Fibroblast of lung (primary cell): ENCODE results near the gene NTPCR. TPM values are rescaled to one million over a fixed set of nuclear protein-coding genes. Genes with fewer than 3 reads are reported as not detected.

Experiments used
- DNase-seq, 2 donors: peaks; one replicate each; pipeline versions ENCODE4 v3.0.0 to v3.0.0-alpha.2; 2010; ENCODE audit warnings: low read depth in 2 of 2
- H2AFZ ChIP-seq: 2 replicates; pipeline ENCODE4 v1.5.1; 2012; ENCODE audit warnings: low read length, control low read depth, inconsistent platforms
- H3K27ac ChIP-seq: 2 replicates; pipeline ENCODE4 v1.5.1; 2011; ENCODE audit warnings: low read length, control low read depth; ENCODE audit not compliant: insufficient read depth
- H3K27me3 ChIP-seq: 2 replicates; pipeline ENCODE4 v1.5.1; 2011; ENCODE audit warnings: mild to moderate bottlenecking, low read length; ENCODE audit not compliant: control insufficient read depth, insufficient read depth
- H3K36me3 ChIP-seq: 2 replicates; pipeline ENCODE4 v1.5.1; 2011; ENCODE audit warnings: low read length; ENCODE audit not compliant: control insufficient read depth, insufficient read depth
- H3K4me1 ChIP-seq: 2 replicates; pipeline ENCODE4 v1.5.1; 2011; ENCODE audit warnings: low read length; ENCODE audit not compliant: control insufficient read depth, insufficient read depth; ENCODE audit errors: extremely low read depth
- H3K4me2 ChIP-seq: 2 replicates; pipeline ENCODE4 v1.5.1; 2011; ENCODE audit warnings: low read length, control low read depth; ENCODE audit not compliant: insufficient read depth; ENCODE audit errors: extremely low read depth
- H3K4me3 ChIP-seq, 4 experiments: fragments of 200-600 bp in 1 of 4; sonication (generic) in 1 of 4; replicated peaks in 1 of 4; 2 replicates each; pipeline ENCODE4 v1.5.1; 2011 to 2016; ENCODE audit warnings: low read length in 4 of 4, low read depth in 3 of 4, mild to moderate bottlenecking in 3 of 4, control low read depth in 2 of 4, inconsistent platforms in 1 of 4, mixed read lengths in 1 of 4; ENCODE audit not compliant: insufficient read depth in 1 of 4; ENCODE audit errors: control extremely low read depth in 1 of 4
- H3K79me2 ChIP-seq: 2 replicates; pipeline ENCODE4 v1.5.1; 2012; ENCODE audit warnings: mild to moderate bottlenecking, low read length, inconsistent platforms; ENCODE audit not compliant: control insufficient read depth, insufficient read depth
- H3K9ac ChIP-seq: 2 replicates; pipeline ENCODE4 v1.5.1; 2011; ENCODE audit warnings: mild to moderate bottlenecking, low read length, control low read depth; ENCODE audit not compliant: insufficient read depth
- H3K9me3 ChIP-seq: 2 replicates; pipeline ENCODE4 v1.5.1; 2012; ENCODE audit warnings: low read depth, low read length; ENCODE audit not compliant: control insufficient read depth, insufficient read depth
- H4K20me1 ChIP-seq: 2 replicates; pipeline ENCODE4 v1.5.1; 2011; ENCODE audit warnings: low read length; ENCODE audit not compliant: control insufficient read depth, insufficient read depth; ENCODE audit errors: extremely low read depth
- EZH2 ChIP-seq: IDR thresholded peaks from 2 replicates; pipeline ENCODE4 v1.5.1; 2012; ENCODE audit warnings: low read length, control low read depth, mild to moderate bottlenecking; ENCODE audit errors: missing control alignments
- polyA plus RNA-seq, 2 donors: library from polyadenylated mRNA; depleted of rRNA in 1 of 2; stranded (reverse) in 1 of 2; unstranded in 1 of 2; fragments of >200 nt; gene quantifications; 2 replicates each; pipeline ENCODE4 v1.2.1, GENCODE V29; 2011 to 2012; ENCODE audit warnings: missing spikeins in 1 of 2
- total RNA-seq: library from RNA; depleted of rRNA; stranded (reverse); fragments of >200 nt; gene quantifications from 2 replicates; pipeline ENCODE4 v1.2.1, GENCODE V29; 2014
- TF ChIP-seq, protein P1 (sequence below), 2 donors: IDR thresholded peaks in 1 of 2; conservative IDR thresholded peaks in 1 of 2; 1 replicate in 1 of 2; 2 replicates in 1 of 2; pipeline ENCODE4 v1.5.1; 2011 to 2012; ENCODE audit warnings: low read length in 2 of 2, control low read depth in 1 of 2, inconsistent platforms in 1 of 2, low read depth in 1 of 2, mild to moderate bottlenecking in 1 of 2

Gene NTPCR
- total and polyA plus RNA-seq, 2 donors (not counting 1 experiment from before 2014, with no cell fraction given): 23.0 to 27.9 TPM

DNA sequence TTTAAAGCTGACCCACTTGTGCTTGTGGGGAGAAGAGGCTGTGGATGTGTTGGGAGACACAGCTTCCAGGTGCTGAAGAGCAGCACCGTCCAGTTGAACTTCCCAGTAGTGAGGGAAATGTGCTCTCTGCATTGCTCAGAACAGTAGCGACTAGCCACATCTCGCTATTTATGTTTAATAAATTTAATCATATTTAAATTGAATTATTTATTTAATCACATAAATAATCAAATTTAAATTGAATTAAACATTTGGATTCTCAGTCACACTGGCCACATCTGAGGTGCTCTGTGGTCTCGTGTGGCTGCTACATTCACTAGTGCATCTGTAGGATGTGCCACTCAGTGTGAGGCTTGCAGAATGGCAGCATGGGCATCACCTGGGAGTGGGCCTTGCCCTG, 20.1 kb downstream of the NTPCR start:
- Histone ChIP-seq H3K9ac (no peak overlapping the region), H3K4me1 (no peaks in the 10 kb centered on the region), H3K36me3 (peaks cover 2% of the 10 kb centered on the region)

DNA sequence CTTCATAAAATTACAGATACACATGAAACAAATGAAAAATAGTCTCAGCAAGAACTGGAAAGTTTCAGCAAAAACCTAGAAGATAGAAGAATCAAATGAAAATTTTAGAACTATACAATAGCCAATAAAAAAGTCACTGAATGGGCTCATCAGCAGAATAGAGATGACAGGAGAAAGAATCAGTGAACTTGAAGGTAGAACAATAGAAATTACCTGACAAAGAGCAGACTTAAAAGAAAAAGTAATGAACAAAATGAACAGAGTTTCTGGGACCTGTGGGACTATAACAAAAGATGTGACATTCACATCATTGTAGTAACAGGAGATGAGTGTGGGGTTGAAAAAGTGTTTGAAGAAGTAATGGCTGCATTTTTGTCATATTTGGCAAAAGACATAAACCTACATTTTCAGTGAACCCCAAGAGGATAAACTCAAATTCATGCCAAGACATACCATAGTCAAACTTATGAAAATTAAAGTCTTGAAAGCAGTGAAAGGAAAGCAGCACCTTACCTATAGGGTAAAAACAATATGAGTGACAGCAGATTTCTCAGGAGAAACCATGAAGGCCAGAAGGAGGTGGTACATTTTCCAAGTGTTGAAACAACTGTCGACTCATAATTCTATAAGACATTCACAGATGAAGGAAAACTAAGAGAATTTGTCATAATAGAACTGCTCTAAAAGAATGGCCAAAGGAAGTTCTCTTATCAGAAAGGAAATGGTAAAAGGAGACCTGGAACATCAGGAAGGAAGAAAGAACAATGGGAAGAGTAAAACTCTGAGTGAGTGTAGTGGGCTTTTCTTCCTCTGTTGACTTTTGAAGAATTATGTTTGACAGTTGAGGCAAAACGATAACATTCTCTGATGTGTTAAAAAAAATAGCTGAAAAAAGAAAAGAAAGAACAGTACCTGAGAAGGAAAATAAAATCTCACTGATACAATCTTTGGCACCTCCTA, 23.5 kb downstream of the NTPCR start:
- Histone ChIP-seq H3K27me3 (no peaks in the 10 kb centered on the region), H2AFZ (no peak overlapping the region), H3K36me3 (peaks cover 4% of the 10 kb centered on the region), H3K9me3 (no peaks in the 10 kb centered on the region), H3K27ac (no peak overlapping the region), H3K9ac (no peak overlapping the region), H3K79me2 (no peaks in the 10 kb centered on the region), H3K4me3 (no peak overlapping the region), H4K20me1 (no peaks in the 10 kb centered on the region), H3K4me2 (no peak overlapping the region), H3K4me1 (no peaks in the 10 kb centered on the region)
- no peak for DNase-seq
- no peak for TF ChIP-seq EZH2
- TF ChIP-seq, protein P1, sequence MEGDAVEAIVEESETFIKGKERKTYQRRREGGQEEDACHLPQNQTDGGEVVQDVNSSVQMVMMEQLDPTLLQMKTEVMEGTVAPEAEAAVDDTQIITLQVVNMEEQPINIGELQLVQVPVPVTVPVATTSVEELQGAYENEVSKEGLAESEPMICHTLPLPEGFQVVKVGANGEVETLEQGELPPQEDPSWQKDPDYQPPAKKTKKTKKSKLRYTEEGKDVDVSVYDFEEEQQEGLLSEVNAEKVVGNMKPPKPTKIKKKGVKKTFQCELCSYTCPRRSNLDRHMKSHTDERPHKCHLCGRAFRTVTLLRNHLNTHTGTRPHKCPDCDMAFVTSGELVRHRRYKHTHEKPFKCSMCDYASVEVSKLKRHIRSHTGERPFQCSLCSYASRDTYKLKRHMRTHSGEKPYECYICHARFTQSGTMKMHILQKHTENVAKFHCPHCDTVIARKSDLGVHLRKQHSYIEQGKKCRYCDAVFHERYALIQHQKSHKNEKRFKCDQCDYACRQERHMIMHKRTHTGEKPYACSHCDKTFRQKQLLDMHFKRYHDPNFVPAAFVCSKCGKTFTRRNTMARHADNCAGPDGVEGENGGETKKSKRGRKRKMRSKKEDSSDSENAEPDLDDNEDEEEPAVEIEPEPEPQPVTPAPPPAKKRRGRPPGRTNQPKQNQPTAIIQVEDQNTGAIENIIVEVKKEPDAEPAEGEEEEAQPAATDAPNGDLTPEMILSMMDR (conservative IDR thresholded peaks at IDR 0.05 in 1 of 2, IDR thresholded peaks at IDR 0.05 in 1 of 2; ENCODE audit: low read depth in 1 of 2, low read length in 2 of 2): no peak

More for the DNA sequence above, 20.1 kb downstream of the NTPCR start:
- no peaks in the 10 kb centered on the region for H3K79me2 ChIP-seq
- no peak for DNase-seq
- no peak overlapping the region for H3K4me2 ChIP-seq
- H4K20me1 ChIP-seq: no peaks in the 10 kb centered on the region
- H3K4me3 ChIP-seq: no peak overlapping the region
- no peak overlapping the region for H3K27ac ChIP-seq
- no peaks in the 10 kb centered on the region for H3K27me3 ChIP-seq
- no peaks in the 10 kb centered on the region for H3K9me3 ChIP-seq
- TF ChIP-seq EZH2: no peak
- TF ChIP-seq, protein P1 (conservative IDR thresholded peaks at IDR 0.05 in 1 of 2, IDR thresholded peaks at IDR 0.05 in 1 of 2; ENCODE audit: low read depth in 1 of 2, low read length in 2 of 2): no peak
- H2AFZ ChIP-seq: no peak overlapping the region

DNA sequence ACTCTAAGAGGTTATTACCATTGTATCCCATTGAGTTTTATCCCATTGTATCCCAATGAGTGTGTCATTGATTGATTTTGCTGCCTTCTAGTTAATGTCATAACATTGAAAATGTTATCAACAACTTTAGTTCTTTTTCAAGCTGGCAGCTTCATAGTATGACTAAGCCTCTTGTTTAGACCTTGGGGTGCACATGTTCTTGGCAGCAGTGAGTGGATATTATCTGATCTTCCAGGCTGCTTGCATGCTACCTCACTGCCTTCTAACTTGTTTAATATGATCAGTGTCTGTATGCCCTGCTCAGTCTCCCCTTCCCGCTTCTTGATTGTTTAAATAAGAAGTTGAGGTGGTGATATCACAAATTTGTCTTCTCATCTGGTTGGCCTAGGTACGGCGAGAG, 24.6 kb downstream of the NTPCR start:
- no peaks in the 10 kb centered on the region for H3K4me1 ChIP-seq

More for the DNA sequence above, 24.6 kb downstream of the NTPCR start:
- no peak overlapping the region for H3K9ac ChIP-seq
- DNase-seq: peak; percentile 78 to 88
- no peak overlapping the region for H3K27ac ChIP-seq
- H4K20me1 ChIP-seq: no peaks in the 10 kb centered on the region
- H2AFZ ChIP-seq: no peak overlapping the region
- H3K27me3 ChIP-seq: no peaks in the 10 kb centered on the region
- H3K9me3 ChIP-seq: no peaks in the 10 kb centered on the region
- TF ChIP-seq, protein P1 (conservative IDR thresholded peaks at IDR 0.05 in 1 of 2, IDR thresholded peaks at IDR 0.05 in 1 of 2; ENCODE audit: low read depth in 1 of 2, low read length in 2 of 2): no peak
- no peak for TF ChIP-seq EZH2
- no peak overlapping the region for H3K4me2 ChIP-seq
- no peaks in the 10 kb centered on the region for H3K79me2 ChIP-seq
- peaks cover 4% of the 10 kb centered on the region for H3K36me3 ChIP-seq
- no peak overlapping the region for H3K4me3 ChIP-seq
